ENCODE results near the gene PLD6. TPM values are rescaled to one million over a fixed set of nuclear protein-coding genes. Genes with fewer than 3 reads are reported as not detected.
A peak's percentile ranks its signal among the peaks of the same experiment; 100 is the strongest.
"Not testable (repeated sequence)": the region's sequence is repeated elsewhere in the genome, so short reads cannot be mapped to it uniquely, and the experiment has no call there.

The PLD6 gene
- total RNA-seq, 4 donors from 2014 or later, result 7.1 to 20.7 (median 9.3) TPM

DNA sequence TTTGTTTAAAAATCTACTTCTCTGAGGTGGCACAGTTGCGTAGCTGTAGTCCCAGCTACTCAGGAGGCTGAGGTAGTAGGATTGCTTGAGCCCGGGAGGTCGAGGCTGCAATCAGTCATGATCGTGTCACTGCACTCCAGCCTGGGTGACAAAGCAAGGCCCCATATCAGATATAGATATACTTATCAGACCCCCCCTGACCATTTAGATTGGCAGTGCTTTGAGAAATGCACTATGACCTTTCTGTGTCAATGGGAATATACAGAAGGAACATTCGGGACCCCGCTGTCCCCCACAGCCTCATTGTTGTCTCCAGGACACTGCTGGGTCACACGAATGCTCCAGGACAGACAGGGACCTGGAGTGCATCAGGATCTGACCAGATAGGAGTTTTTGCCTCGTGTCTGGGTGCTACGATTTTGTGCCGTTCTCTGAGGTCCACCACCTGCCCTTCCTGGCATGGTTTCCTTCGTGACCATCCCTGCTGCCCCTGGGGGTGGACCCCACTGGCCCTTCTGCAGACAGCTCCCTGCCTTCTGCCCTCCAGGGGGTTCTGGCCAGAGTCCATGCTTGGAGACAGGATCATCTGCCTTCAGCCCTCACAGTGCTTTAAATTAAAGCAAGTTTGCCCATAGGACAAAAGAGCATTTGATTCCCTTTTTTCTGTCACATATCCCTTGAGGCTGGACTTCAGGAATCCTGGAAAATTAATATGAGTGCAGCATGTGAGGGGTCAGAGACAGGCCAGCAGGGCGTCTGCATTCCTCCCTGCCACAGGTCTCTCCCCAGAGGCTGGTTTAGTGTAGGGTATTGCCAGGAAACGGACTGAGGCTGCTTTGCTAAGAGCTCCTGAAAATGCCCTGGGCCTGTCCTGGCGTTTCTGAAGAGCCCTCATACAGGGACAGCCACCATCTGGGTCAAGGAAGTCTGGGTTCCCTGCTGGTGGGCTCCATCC is 19.3 kb downstream of the PLD6 start:
- WGBS, 2 donors (ENCODE audit: low coverage in 1 of 2), result 48 to 55% methylated on average over 2 to 9 of the region's 14 CpGs
- no peak for ATAC-seq

DNA sequence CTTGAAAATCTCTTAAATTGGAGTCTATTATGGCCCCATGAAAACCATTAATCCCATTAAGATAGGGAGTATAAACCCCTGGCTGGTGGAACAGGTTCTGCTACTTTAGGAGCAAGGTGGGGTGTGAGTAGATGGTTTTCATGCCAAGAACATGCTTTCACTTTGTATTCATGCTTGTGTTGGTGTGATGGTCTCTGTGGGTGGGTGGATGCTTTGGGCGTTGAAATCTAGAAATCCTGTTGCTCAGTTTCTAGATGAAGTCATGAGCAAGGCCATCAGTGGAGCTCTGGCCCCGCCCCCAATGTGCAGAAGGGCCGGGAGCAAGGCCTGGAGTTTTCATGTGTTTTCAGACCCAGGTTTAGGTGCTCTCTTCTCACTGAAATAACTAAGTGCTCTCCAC is 20.1 kb downstream of the PLD6 start:
- no peaks in the 10 kb centered on the region for H3K27me3 ChIP-seq
- H3K4me1 ChIP-seq, result peaks cover 0 to 41% (median 10%) of the 10 kb centered on the region in 3 donors
- TF ChIP-seq EP300 (IDR thresholded peaks at IDR 0.05) (no peak), POLR2AphosphoS5 (IDR thresholded peaks at IDR 0.05) (no peak), POLR2A (IDR thresholded peaks at IDR 0.05) (no peak)
- TF ChIP-seq, protein P1, sequence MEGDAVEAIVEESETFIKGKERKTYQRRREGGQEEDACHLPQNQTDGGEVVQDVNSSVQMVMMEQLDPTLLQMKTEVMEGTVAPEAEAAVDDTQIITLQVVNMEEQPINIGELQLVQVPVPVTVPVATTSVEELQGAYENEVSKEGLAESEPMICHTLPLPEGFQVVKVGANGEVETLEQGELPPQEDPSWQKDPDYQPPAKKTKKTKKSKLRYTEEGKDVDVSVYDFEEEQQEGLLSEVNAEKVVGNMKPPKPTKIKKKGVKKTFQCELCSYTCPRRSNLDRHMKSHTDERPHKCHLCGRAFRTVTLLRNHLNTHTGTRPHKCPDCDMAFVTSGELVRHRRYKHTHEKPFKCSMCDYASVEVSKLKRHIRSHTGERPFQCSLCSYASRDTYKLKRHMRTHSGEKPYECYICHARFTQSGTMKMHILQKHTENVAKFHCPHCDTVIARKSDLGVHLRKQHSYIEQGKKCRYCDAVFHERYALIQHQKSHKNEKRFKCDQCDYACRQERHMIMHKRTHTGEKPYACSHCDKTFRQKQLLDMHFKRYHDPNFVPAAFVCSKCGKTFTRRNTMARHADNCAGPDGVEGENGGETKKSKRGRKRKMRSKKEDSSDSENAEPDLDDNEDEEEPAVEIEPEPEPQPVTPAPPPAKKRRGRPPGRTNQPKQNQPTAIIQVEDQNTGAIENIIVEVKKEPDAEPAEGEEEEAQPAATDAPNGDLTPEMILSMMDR (IDR thresholded peaks at IDR 0.05), result no peak
- no peak for ATAC-seq
- no peaks in the 10 kb centered on the region for H3K9me3 ChIP-seq
- WGBS, 2 donors (ENCODE audit: low coverage in 1 of 2), result 55 to 57% methylated on average over 2 to 3 of the region's 3 CpGs
- H3K4me3 ChIP-seq, result no peak overlapping the region
- peak overlapping the region in 2 of 4 donors; percentile 22 to 28 for H3K27ac ChIP-seq
- H3K36me3 ChIP-seq, result peaks cover 0 to 69% of the 10 kb centered on the region in 2 donors

More for the DNA sequence above, 19.3 kb downstream of the PLD6 start:
- H3K36me3 ChIP-seq, result peaks cover 0 to 61% of the 10 kb centered on the region in 2 donors
- H3K9me3 ChIP-seq, result no peaks in the 10 kb centered on the region
- no peak overlapping the region for H3K4me3 ChIP-seq
- peaks cover 0 to 49% (median 18%) of the 10 kb centered on the region in 3 donors for H3K4me1 ChIP-seq
- H3K27me3 ChIP-seq, result no peaks in the 10 kb centered on the region
- TF ChIP-seq POLR2AphosphoS5 (IDR thresholded peaks at IDR 0.05), result no peak
- peak overlapping the region in 3 of 4 donors; percentile 12 to 28 (median 22) for H3K27ac ChIP-seq

DNA sequence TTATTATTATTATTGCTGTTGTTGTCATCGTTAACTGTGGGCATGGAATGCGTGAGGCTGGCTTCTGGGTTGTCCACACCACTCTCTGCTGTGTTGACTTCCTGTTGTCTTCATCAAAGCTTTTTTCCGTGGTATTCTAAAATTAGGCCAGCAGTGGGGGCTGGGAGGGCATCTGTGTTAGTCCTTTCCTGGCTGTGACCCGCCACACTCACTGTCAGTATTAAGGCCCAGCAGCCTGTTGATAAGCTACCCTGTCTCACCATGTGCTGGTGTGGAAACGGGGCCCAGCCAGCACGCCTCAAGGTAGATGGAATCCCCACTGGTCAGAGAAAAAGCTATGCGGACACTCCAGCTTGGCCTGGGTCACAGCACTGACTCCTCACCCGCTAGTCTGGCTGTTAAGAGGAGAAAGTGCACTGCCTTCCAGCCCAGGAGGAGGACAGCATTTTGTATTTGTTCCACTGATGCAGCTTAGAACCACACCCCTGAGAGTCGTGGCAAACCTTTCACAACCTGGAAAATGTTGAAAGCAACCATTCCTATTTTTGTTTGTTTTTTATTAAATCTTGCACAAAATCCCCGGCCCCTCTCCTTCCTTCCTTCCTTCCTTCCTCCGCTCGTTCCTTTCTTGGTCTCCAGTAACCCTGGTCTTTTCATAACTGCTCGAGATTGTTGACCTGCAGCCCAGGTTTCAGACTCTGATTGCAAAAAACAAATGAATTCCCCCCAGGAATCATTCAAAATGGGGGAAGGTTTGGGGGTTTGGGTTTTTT is 21.0 kb downstream of the PLD6 start:
- 74% methylated on average over 7 of the region's 13 CpGs; no CpG with 5 or more reads in 1 of the 2 donors for WGBS, 2 donors (ENCODE audit: low coverage in 1 of 2)

DNA sequence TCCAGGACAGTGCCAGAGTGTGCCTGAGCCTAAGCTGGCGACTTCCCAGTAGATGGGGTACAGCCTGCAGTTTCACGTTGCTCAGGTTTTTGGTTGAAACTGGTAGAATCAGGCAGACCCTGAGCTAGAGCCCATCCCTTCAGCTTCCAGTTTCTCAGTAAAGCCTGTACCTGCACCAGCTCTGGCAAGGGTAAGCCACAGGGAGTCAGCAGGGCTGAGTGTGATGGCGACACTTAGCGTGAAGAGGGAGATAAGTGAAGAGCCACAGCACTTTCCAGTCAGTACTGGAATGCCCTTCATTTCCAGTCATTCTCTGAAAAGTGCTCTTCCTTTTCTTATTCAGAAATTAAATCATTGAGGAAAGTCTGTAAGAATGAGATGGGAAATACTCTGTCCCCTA is 22.4 kb downstream of the PLD6 start:
- no peaks in the 10 kb centered on the region for H3K27me3 ChIP-seq
- peaks cover 0 to 86% of the 10 kb centered on the region in 2 donors for H3K36me3 ChIP-seq
- no peak for ATAC-seq
- peaks cover 0 to 25% (median 0%) of the 10 kb centered on the region in 3 donors for H3K4me1 ChIP-seq
- 86 to 88% methylated on average over 2 of the region's 4 CpGs for WGBS, 2 donors (ENCODE audit: low coverage in 1 of 2)
- no peak overlapping the region for H3K27ac ChIP-seq
- no peak for TF ChIP-seq EP300 (IDR thresholded peaks at IDR 0.05)
- TF ChIP-seq, protein P1 (IDR thresholded peaks at IDR 0.05), result no peak
- TF ChIP-seq POLR2AphosphoS5 (IDR thresholded peaks at IDR 0.05), result no peak
- TF ChIP-seq POLR2A (IDR thresholded peaks at IDR 0.05), result no peak
- no peak overlapping the region for H3K4me3 ChIP-seq
- no peaks in the 10 kb centered on the region for H3K9me3 ChIP-seq

More for the DNA sequence above, 21.0 kb downstream of the PLD6 start:
- Histone ChIP-seq H3K27ac (peak overlapping the region in 1 of 4 donors; percentile 28), H3K36me3 (peaks cover 0 to 78% of the 10 kb centered on the region in 2 donors), H3K4me1 (peaks cover 0 to 33% (median 2%) of the 10 kb centered on the region in 3 donors)
- not testable (repeated sequence) for ATAC-seq, H3K27me3 ChIP-seq, H3K4me3 ChIP-seq, H3K9me3 ChIP-seq

- peaks cover 0 to 86% of the 10 kb centered on the region in 2 donors for H3K36me3 ChIP-seq
- ATAC-seq, result no peak
- H3K4me3 ChIP-seq, result no peak overlapping the region
- H3K27me3 ChIP-seq, result no peaks in the 10 kb centered on the region
- TF ChIP-seq, protein P1 (IDR thresholded peaks at IDR 0.05), result no peak
- TF ChIP-seq EP300 (IDR thresholded peaks at IDR 0.05), result no peak
- TF ChIP-seq POLR2AphosphoS5 (IDR thresholded peaks at IDR 0.05), result no peak
- no peak for TF ChIP-seq POLR2A (IDR thresholded peaks at IDR 0.05)
- no peak overlapping the region for H3K27ac ChIP-seq
- WGBS, 2 donors (ENCODE audit: low coverage in 1 of 2), result no CpG with 5 or more reads among the region's 6 CpGs
- H3K4me1 ChIP-seq, result peaks cover 0 to 25% (median 0%) of the 10 kb centered on the region in 3 donors
- H3K9me3 ChIP-seq, result no peaks in the 10 kb centered on the region
These were observed 23.5 kb downstream of the PLD6 start for GRCh38 chr17:17182598-17183136.

Data from gastroesophageal sphincter (tissue), 4 donors.